CD4-positive, alpha-beta T cell treated with Interleukin-15 for 1 hour (primary cell): ENCODE data around the gene ZNF497.
"Not testable (repeated sequence)": the region's sequence is repeated elsewhere in the genome, so short reads cannot be mapped to it uniquely, and the experiment has no call there.

Experiments
- DNase-seq: peaks from one replicate; pipeline ENCODE4 v3.0.0-alpha.2; 2020

Gene ZNF497

GRCh38 chr19:58346961-58347929 lies 15.3 kb downstream of the ZNF497 start:
- peak; percentile 74 for DNase-seq

DNA sequence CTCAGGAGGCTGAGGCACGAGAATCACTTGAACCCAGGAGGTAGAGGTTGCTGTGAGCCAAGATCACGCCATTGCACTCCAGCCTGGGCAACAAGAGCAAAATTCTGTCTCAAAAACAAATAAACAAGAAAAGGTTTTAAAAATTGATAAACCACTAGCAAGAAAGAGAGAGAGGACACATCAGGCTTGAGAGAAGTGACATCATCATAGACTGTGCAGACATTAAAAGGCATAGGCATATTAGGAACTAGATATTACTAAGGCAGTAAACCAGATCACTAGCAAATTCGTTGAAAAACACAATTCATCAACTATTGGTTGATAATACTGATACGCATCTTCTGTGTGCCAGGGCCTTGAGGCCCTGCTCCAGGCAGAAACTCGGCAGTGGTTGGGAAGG lies 17.0 kb downstream of the ZNF497 start:
- DNase-seq, result no peak

DNA sequence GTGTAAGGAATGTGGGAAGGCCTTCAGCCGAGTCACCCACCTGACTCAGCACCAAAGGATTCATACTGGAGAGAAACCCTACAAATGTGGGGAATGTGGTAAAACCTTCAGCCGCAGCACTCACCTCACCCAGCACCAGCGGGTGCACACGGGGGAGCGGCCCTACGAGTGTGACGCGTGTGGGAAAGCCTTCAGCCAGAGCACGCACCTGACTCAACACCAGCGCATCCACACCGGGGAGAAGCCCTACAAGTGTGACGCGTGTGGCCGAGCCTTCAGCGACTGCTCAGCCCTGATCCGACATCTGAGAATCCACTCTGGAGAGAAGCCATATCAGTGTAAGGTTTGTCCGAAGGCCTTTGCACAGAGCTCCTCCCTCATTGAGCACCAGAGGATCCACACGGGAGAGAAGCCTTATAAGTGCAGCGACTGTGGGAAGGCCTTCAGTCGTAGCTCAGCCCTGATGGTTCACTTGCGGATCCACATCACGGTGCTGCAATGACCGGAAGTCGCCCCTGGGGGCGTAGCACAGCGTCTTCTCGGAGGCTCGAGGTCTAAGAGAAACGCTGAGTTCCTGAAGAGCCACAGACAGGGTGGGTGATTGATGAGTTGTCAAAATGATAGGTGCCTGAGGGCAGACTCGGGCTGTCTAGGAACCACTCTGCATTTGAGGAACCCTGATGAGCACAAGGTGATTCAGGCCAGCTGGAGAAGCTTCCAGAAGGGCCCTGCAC lies 23.6 kb downstream of the ZNF497 start:
- DNase-seq, result no peak

- no peak for DNase-seq
Observed at GRCh38 chr19:58338336-58338735, 24.2 kb downstream of the ZNF497 start.

DNA sequence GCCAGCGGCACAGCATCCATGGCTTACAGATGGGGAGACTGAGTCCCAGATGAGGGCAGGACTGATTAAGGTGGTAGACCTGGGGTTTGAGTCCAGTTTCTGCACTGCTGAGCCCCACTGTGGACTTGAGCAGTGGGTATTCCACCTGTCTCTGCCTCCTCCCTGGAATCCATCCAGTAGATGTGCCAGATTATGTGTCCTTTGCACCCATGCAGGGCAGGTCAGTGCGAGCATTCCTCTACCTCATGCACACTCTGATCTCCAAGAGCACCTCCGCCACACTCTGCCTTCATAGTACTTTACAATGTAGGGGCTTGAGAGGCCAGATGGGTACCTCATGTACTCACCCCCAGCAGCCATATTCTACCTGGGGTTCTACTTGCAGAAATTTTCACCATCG lies 25.7 kb downstream of the ZNF497 start:
- DNase-seq, result no peak

GRCh38 chr19:58336216-58336615 lies 26.3 kb downstream of the ZNF497 start:
- no peak for DNase-seq

GRCh38 chr19:58335630-58336029 lies 26.9 kb downstream of the ZNF497 start:
- no peak for DNase-seq

- no peak for DNase-seq
Observed at GRCh38 chr19:58334691-58335249, 27.8 kb downstream of the ZNF497 start.

GRCh38 chr19:58332697-58333096 lies 29.9 kb downstream of the ZNF497 start:
- no peak for DNase-seq

- DNase-seq, result no peak
Observed at GRCh38 chr19:58330458-58330857, 32.1 kb downstream of the ZNF497 start.

DNA sequence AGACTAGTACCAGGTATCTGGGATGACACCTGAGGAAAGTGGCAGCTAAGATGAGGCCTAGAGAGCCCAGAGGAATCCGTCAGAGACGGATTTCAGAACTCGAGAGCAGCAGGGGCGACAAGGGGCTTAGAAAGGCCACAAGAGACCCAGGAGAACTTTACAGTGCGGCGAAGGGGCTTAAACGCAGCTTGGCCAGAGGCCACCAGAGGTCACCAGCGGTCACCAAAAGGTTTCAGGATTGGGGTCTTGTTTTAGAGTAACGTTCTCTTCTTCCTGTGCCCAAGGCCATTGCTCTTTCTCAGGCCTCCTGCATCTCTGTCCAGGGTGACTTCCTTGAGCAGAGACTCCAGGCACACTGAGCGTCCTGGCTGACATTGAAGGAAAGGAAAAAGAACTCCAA lies 33.6 kb downstream of the ZNF497 start:
- DNase-seq, result no peak

DNA sequence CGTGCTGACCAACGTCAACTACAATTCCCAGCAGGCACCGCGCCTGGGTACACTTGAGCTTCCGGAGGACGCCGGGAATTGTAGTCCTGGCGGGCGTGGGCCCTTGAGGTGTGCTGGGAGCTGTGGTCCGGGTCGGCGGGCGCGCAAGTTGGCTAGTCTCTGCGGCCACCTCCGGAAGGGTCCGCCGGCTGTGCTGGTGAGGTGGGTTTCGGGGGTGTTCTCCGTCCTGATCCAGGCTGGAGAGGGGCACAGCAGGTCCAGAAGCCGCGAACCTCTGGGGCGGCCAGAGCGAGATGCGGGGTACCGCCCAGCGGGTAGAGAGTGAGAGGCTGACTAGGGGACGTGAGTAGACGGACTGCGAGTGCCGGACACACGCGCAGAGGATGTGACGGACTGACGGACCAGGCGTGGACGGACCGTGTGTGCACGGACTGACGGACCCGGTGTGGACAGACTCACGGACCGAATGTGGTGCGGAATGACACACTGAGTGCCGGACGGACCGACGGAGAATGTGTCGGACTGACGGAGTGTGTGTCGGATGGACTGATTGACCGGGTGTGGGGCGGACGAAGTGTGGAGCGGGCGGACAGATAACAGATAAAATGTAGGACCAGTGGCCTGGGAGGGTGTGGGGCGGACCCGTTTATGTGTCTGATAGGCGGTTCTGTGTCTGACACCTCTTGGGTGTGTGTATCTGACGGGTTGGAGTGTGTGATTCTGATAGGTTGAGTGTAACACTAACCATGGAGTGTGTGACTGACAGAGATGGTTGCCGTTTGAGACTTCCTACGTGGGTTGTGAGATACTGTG lies 35.4 kb downstream of the ZNF497 start, which contains the start of gene ZSCAN22:
Gene ZSCAN22, plus strand, starts transcription at position 81 of the 813 bp plus-strand sequence. CDS start 7,809 bp downstream, outside the sequence.
- peak; percentile 90 for DNase-seq

DNA sequence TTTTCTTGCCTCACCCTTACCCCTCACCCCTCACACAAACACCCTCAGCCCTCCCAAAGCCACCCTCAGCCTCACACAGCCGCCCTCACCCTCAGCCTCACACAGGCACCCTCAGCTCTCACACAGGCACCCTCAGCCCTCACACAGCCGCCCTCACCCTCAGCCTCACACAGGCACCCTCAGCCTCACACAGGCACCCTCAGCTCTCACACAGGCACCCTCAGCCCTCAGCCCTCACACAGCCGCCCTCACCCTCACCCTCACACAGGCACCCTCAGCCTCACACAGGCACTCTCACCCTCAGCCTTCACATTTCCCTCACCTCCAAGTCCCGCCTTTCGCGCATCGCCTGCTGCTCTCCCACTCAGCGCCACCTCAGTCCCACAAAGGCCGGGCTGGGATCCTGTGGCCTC lies 36.0 kb downstream of the ZNF497 start:
- DNase-seq, result no peak

DNA sequence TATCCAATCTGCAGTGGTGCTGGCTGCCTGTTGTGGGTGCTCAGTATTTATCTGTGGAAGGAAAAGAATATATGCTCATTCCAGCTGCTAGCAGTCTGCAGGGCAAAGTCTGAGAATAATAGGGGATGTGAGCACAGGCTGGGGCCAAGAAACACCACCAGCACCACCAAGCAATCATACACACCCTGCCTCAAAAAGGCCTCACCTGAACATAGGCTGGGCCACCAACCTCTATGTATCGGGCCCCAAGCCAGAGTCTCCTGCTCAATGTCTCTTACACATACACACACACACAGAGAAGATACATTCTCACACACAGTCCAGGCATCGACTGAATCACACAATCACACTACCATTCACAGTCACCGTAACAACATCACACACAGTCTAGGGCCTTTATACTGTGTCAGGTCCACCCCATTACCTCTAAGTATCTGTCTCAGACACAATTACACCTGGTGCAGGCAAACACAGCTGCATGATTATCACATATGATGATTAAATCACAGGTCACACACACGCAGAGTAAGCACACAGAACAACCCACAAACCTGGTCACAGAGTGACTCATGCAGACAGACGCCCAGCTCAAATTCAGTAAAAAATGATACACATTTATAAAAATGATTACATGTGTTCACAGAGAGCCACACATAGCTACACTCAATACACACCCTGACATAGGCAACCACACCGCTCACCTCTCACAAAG lies 37.1 kb downstream of the ZNF497 start:
- no peak for DNase-seq

DNA sequence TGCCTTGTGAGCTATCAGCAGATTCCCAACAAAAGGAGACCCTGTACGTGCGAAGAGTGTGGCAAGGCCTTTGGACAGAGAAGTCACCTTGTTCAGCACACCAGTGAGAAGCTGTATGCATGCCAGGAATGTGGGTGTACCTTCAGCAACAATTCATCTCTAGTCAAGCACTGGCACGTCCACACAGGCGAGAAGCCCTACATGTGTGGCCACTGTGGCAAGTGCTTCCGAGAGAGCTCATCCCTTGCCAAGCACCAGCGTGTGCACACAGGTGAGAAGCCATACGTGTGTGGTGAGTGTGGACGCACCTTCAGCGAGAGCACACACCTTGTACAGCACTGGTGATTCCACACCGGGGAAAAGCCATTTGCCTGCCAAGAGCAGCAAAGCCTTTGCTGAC lies 43.3 kb downstream of the ZNF497 start:
- DNase-seq, result no peak

- DNase-seq, result no peak
Observed at GRCh38 chr19:58318297-58318696, 44.3 kb downstream of the ZNF497 start.

DNA sequence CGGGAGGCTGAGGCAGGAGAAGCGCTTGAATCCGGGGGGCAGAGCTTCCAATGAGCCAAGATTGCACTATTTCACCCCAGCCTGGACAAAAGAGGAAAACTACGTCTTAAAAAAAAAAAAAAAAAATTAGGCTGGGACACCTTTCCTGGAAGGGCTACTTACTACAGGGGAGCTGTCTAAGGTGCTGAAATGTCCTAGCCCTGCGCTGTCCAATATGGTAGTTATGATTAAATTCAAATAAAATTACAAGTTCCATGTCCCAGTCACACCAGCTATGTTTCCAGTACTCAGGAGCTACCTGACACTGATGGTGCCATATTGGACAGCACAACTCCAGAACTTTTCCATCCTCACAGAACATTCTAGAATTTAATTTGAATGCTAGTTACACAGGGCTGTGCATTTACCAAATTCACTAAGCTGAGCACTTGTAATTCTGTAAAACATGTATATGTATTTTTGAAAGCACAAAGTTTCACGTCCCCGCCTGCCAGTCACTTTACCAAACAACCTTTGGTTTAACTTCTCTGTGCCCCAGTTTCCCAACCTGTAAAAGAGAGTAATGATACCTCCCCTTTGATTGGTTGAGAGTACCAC lies 45.0 kb downstream of the ZNF497 start:
- DNase-seq, result no peak

GRCh38 chr19:58315580-58315979 lies 47.0 kb downstream of the ZNF497 start:
- DNase-seq, result no peak

GRCh38 chr19:58311345-58311865 lies 51.1 kb downstream of the ZNF497 start:
- DNase-seq, result no peak

DNA sequence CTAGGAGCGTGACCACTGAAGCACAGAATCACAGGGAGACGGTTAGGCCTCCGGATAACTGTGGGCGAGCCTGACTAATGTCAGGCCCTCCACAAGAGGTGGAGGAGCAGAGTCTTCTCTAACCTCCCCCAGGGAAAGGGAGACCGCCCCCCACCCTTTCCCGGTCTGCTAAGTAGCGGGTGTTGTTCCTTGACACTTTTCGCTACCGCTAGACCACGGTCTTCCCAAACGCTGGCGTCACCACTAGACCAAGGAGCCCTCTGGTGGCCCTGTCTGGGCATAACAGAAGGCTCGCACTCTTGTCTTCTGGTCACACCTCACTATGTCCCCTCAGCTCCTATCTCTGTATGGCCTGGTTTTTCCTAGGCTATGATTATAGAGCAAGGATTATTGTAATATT lies 51.9 kb downstream of the ZNF497 start:
- DNase-seq, result not testable (repeated sequence)

DNA sequence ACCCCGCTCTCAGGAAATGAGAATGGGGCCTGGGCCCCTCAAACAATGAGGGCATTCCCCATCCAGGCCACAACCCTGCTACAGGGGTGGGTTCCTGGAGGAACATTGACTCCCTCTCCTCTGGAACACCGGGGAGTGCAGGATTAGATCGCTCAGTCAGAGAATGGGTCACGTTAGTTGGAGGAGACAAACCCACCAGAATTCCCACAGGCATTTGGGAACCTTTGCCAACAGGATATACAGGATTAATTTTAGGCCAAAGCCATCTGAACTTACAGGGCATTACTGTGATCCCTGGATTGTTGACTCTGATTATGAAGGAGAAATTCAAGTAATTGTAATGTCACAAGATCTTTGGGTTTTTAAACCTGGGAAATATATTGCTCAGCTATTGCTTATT lies 54.8 kb downstream of the ZNF497 start:
- DNase-seq, result no peak
